Astrocyte of the cerebellum (primary cell): ENCODE data around the gene NAIF1.

Experiments used
- DNase-seq: peaks from one replicate; pipeline ENCODE4 v3.0.0-alpha.2; 2011; ENCODE audit warnings: low read depth
- H3K4me3 ChIP-seq: 2 replicates; pipeline ENCODE4 v1.5.1; 2011; ENCODE audit warnings: mild to moderate bottlenecking, low read depth, low read length, moderate library complexity
- CTCF ChIP-seq: IDR thresholded peaks from 2 replicates; pipeline ENCODE4 v1.5.1; 2012; ENCODE audit warnings: low read length, low read depth, moderate library complexity, mild to moderate bottlenecking; ENCODE audit errors: missing control alignments
- in situ Hi-C: cut with HindIII; loops from 2 replicates; pipeline ENCODE4 v1.10.0; 2017; ENCODE audit warnings: low sequenced_read_pairs

NAIF1 gene

DNA sequence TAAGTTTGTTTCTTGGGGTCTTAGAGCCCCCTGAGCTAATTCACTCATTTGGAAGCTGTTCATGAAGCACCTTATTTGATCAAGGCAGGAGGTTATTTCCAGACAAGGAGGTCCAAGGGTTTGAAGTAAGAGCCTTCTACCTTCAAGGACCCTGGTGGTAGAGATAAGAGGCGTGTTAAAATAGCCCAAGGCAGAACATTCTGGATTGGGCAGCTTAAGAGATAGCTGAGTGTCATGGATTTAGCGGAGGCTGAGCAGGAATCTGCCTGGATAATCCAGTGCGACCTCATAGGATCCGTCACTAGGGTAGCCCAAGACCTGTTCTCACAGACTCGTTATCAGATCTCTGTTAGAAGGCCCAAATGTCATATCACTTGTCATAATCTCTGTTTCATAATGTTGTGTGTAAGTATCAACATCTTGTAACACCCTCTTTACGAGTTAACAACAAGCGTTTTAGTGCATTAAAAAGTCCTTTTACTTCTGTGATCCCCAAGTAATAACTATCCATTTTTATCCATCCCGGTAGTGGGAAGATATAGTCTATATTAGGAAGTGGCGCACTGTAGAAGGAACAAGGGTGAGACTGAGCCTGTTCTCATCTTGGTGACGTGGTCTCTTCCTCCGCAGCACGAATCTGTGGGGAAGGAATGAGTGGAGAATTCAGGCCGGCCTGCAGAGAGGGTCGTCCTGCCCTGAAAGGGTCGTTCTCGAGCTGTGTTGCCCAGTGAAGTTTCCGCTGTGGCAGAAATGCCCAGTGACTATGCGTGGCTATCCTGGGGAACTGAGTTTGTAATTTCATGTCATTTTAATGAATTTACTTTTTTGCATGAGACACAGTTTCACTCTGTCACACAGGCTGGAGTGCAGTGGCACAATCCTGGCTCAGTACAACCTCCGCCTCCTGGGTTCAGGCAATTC, 29.8 kb upstream of the NAIF1 start:
- H3K4me3 ChIP-seq: no peak overlapping the region
- no peak for TF ChIP-seq CTCF
- DNase-seq: no peak
- in situ Hi-C loops: loop anchor here (10.0 kb wide), 1 partner anchor 162 kb away; the partner anchor contains the start of genes DPM2 and PIP5KL1

DNA sequence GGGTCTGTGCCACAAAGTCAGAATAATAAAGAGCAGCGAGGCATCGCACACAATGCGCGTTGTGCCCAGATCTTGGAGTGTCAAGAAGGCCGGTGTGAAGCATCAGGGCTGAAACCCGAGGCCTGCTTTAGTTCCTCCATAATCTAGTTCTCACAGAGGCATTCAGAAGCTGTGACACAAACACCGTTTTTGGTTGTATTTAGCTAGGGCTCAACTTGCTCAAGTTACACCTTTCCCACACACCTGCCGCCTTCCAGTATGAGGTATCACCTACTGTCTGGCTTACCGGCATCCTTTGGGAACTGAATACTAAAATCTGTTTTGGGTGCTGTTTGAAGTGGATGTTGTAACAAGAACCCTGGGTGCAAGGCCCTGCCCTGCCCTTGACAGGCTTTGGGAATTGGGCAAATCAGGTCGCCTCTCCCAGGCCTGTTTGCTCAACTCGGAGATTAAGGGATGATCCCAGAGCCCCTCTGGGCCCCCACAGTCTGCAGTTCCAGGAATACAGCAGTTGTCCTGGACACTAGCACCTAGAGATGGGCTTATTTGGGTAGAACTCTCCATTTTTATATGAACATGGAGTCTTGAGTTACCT, 27.9 kb upstream of the NAIF1 start:
- no peak for DNase-seq
- in situ Hi-C loops: loop anchor here (10.0 kb wide), 1 partner anchor 160 kb away; the partner anchor contains the start of genes DPM2 and PIP5KL1
- H3K4me3 ChIP-seq: no peak overlapping the region
- TF ChIP-seq CTCF: no peak

- DNase-seq: peak; percentile 97
- H3K4me3 ChIP-seq: peak overlapping the region; percentile 49
- in situ Hi-C loops: loop anchor here (10.0 kb wide), 1 partner anchor 160 kb away; the partner anchor contains the start of genes DPM2 and PIP5KL1
- TF ChIP-seq CTCF: no peak
These were observed 27.2 kb upstream of the NAIF1 start for GRCh38 chr9:128094166-128094949.

- no peak for TF ChIP-seq CTCF
- H3K4me3 ChIP-seq: peak overlapping the region; percentile 49
- no peak for DNase-seq
- in situ Hi-C loops: loop anchor here (10.0 kb wide), 1 partner anchor 158 kb away; the partner anchor contains the start of genes DPM2 and PIP5KL1
These were observed 25.9 kb upstream of the NAIF1 start for GRCh38 chr9:128093011-128093410.

DNA sequence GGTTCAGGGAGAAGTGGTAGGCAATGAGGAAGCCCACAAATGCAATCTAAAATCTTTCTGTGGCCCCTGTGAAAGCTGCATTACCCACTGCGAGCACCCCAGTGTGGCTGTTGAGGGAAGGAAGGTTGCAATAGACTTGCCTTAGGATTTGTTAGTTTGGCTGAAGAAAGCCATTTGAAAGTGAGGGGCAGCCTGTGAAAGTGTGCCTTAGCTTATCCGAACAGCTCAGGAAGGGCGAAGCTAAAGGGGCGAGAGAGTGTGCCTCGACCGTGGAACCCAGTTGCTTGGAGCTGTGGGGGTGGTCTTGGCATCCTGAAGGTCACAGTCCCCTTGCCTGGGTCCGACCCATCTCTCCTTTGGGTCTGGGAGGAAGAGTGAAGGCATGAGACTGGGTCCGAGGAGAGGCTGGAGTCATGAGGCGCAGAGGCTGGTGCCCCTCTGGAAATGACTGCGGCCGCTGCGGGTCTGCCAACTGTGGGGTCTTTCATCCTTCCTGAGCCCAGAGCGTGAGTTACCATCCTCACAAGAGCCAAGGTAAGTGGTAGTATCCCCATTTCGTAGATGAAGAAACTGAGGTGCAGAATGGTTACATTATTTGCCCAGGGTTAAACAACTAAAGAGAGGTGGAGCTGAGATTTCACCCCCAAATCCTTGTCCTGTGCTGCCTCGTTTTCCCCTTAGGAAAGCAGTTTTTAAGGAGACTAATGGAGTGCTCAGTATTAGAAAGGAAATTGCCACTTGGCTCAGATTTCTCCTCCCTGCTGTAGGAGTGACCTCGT, 25.3 kb upstream of the NAIF1 start:
- peak overlapping the region; percentile 49 for H3K4me3 ChIP-seq
- no peak for TF ChIP-seq CTCF
- DNase-seq: no peak
- in situ Hi-C loops: loop anchor here (10.0 kb wide), 1 partner anchor 158 kb away; the partner anchor contains the start of genes DPM2 and PIP5KL1

DNA sequence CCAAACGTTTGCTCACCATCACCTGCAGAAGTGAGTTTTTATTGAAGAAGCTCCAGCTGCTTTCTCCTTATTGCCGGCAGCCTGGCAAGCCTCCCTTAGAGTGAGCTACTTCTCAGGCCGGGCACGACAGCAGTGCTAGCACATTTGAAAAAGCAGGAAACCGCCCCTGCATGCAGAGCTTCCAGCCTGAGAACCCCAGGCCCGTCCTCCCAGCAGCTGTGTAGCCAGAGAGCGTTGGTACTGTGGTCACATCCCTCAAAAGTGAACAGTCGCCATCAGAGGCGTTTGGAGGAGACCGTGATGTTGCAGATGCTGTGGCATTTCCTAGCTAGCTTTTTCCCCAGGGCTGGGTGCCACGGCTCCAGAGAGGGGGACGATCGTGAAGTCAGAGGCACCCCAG, 24.5 kb upstream of the NAIF1 start:
- peak overlapping the region; percentile 49 for H3K4me3 ChIP-seq
- in situ Hi-C loops: loop anchor here (10.0 kb wide), 1 partner anchor 157 kb away; the partner anchor contains the start of genes DPM2 and PIP5KL1
- TF ChIP-seq CTCF: no peak
- no peak for DNase-seq
